Stomach (tissue), 9 donors: ENCODE results near the gene SHE. TPM values are rescaled to one million over a fixed set of nuclear protein-coding genes. Genes with fewer than 3 reads are reported as not detected.
A peak's percentile ranks its signal among the peaks of the same experiment; 100 is the strongest.

Experiments used
- DNase-seq, 2 donors: peaks; one replicate each; pipeline versions ENCODE4 v3.0.0 to v3.0.0-alpha.2; 2013 to 2019
- H3K27ac ChIP-seq, 5 donors: fragments of 200-600 bp in 4 of 5; sonication (generic) in 4 of 5; one replicate each; pipeline ENCODE4 v1.5.1; 2013 to 2019; ENCODE audit warnings: mild to moderate bottlenecking in 1 of 5, moderate library complexity in 1 of 5
- H3K27me3 ChIP-seq, 3 donors: fragments of 200-600 bp; sonication (generic); one replicate each; pipeline ENCODE4 v1.5.1; 2017 to 2019; ENCODE audit warnings: mixed run types in 1 of 3
- H3K36me3 ChIP-seq, 4 donors: fragments of 200-600 bp; sonication (generic); 1 replicate in 3 of 4; 2 replicates in 1 of 4; pipeline ENCODE4 v1.5.1; 2016 to 2019
- H3K4me1 ChIP-seq, 4 donors: fragments of 200-600 bp; sonication (generic); one replicate each; pipeline ENCODE4 v1.5.1; 2016 to 2019
- H3K4me3 ChIP-seq, 4 donors: fragments of 200-600 bp; sonication (generic) in 3 of 4; one replicate each; pipeline ENCODE4 v1.5.1; 2016 to 2019; ENCODE audit warnings: mild to moderate bottlenecking in 1 of 4
- H3K9me3 ChIP-seq, 4 donors: fragments of 200-600 bp; sonication (generic); one replicate each; pipeline ENCODE4 v1.5.1; 2016 to 2019
- EP300 ChIP-seq: sonication (generic); formaldehyde crosslinking; IDR thresholded peaks from one replicate; pipeline ENCODE4 v1.6.1; 2017; ENCODE audit warnings: antibody characterized with exemption
- POLR2A ChIP-seq, 4 donors: fragments of 450-650 bp; IDR thresholded peaks; one replicate each; pipeline ENCODE4 v1.6.1; 2016; ENCODE audit warnings: antibody characterized with exemption in 4 of 4, control low read depth in 2 of 4, mild to moderate bottlenecking in 1 of 4, moderate library complexity in 1 of 4
- POLR2AphosphoS5 ChIP-seq, 3 donors: sonication (generic); formaldehyde crosslinking; IDR thresholded peaks; one replicate each; pipeline ENCODE4 v1.6.1; 2016; ENCODE audit warnings: antibody characterized with exemption in 3 of 3
- WGBS, 5 donors: extraction: QIAGEN DNeasy Blood & Tissue Kit in 3 of 5; methylation state at CpG; one replicate each; pipeline versions ENCODE4 v1.1.5 to v1.1.7; 2013 to 2018; 5-methylcytosine and 5-hydroxymethylcytosine counted together
- intact Hi-C: fragments of 100-400 bp; cut with DNase I; formaldehyde crosslinking; loops from one replicate; pipeline ENCODE4 v1.15.1; 2023; ENCODE audit warnings: low total_unique reads
- polyA plus RNA-seq, 3 donors: library from polyadenylated mRNA; stranded (reverse); fragments of 200-250 nt; gene quantifications; one replicate each; pipeline ENCODE4 v1.2.3, GENCODE V29; 2013
- total RNA-seq, 5 donors: library from RNA; depleted of rRNA; stranded (reverse); fragments of >200 nt; gene quantifications; one replicate each; pipeline versions ENCODE4 v1.1.0 to v1.2.3, GENCODE V29; 2014 to 2016
- TF ChIP-seq, protein P1 (sequence below), 7 experiments: fragments of 450-650 bp in 4 of 7; fragments of 200-600 bp in 3 of 7; sonication (generic) in 3 of 7; IDR thresholded peaks; one replicate each; pipeline ENCODE4 v1.5.1; 2016 to 2019; ENCODE audit warnings: antibody characterized with exemption in 7 of 7, control low read depth in 2 of 7, mild to moderate bottlenecking in 1 of 7
- donor health status: healthy with polysubstance abuse.
- donor health status: Bipolar disorder and iron deficiency.
- donor health status: healthy.

SHE gene
- total and polyA plus RNA-seq, 8 donors, result 0.87 to 13.8 (median 4.5) TPM

- intact Hi-C loops, result no loop called here
- H3K9me3 ChIP-seq, result no peaks in the 10 kb centered on the region
- no peaks in the 10 kb centered on the region for H3K36me3 ChIP-seq
- H3K4me3 ChIP-seq, result no peak overlapping the region
- peak in 1 of 2 donors; percentile 26 for DNase-seq
- peaks cover 0 to 10% (median 0%) of the 10 kb centered on the region in 3 donors for H3K27me3 ChIP-seq
- 27 to 53% (median 33%) methylated on average over 3 of the region's 3 CpGs for WGBS, 5 donors
- TF ChIP-seq POLR2AphosphoS5 (IDR thresholded peaks at IDR 0.05), result no peak
- no peak for TF ChIP-seq POLR2A (IDR thresholded peaks at IDR 0.05)
- TF ChIP-seq, protein P1, sequence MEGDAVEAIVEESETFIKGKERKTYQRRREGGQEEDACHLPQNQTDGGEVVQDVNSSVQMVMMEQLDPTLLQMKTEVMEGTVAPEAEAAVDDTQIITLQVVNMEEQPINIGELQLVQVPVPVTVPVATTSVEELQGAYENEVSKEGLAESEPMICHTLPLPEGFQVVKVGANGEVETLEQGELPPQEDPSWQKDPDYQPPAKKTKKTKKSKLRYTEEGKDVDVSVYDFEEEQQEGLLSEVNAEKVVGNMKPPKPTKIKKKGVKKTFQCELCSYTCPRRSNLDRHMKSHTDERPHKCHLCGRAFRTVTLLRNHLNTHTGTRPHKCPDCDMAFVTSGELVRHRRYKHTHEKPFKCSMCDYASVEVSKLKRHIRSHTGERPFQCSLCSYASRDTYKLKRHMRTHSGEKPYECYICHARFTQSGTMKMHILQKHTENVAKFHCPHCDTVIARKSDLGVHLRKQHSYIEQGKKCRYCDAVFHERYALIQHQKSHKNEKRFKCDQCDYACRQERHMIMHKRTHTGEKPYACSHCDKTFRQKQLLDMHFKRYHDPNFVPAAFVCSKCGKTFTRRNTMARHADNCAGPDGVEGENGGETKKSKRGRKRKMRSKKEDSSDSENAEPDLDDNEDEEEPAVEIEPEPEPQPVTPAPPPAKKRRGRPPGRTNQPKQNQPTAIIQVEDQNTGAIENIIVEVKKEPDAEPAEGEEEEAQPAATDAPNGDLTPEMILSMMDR (IDR thresholded peaks at IDR 0.05), result no peak
- TF ChIP-seq EP300, result no peak
- peaks cover 0 to 9% (median 2%) of the 10 kb centered on the region in 4 donors for H3K4me1 ChIP-seq
- no peak overlapping the region for H3K27ac ChIP-seq
Measured at GRCh38 chr1:154520333-154520732, 18.1 kb upstream of the SHE start.

DNA sequence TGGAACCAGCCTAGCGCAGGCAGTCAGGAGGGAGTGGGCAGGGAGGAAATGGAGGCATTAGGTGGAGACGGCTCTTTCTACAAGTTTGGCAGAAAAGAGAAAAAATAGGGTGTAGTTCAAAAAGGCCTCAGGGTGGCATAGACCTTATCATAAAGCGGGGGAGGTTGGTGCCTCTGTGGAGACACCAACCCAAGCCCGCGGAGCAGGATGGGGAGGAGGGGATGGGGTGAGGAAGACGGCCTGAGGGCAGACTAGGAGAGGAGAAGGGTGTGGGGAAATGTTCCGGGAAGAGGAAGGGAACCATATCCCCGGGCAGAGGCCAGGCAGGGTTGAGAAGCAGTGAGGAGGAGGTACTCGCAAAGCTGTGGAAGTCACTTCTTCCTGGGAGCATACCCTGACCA, 17.4 kb upstream of the SHE start:
- WGBS, 5 donors, result 61 to 70% (median 65%) methylated on average over 9 of the region's 9 CpGs
- DNase-seq, result no peak
- Histone ChIP-seq H3K36me3 (no peaks in the 10 kb centered on the region), H3K4me1 (peaks cover 0 to 9% (median 2%) of the 10 kb centered on the region in 4 donors), H3K4me3 (no peak overlapping the region), H3K27ac (no peak overlapping the region), H3K9me3 (no peaks in the 10 kb centered on the region), H3K27me3 (peaks cover 0 to 10% (median 0%) of the 10 kb centered on the region in 3 donors)
- intact Hi-C loops, result no loop called here
- TF ChIP-seq POLR2A (IDR thresholded peaks at IDR 0.05), result no peak
- TF ChIP-seq, protein P1 (IDR thresholded peaks at IDR 0.05), result no peak
- TF ChIP-seq POLR2AphosphoS5 (IDR thresholded peaks at IDR 0.05), result no peak
- no peak for TF ChIP-seq EP300

DNA sequence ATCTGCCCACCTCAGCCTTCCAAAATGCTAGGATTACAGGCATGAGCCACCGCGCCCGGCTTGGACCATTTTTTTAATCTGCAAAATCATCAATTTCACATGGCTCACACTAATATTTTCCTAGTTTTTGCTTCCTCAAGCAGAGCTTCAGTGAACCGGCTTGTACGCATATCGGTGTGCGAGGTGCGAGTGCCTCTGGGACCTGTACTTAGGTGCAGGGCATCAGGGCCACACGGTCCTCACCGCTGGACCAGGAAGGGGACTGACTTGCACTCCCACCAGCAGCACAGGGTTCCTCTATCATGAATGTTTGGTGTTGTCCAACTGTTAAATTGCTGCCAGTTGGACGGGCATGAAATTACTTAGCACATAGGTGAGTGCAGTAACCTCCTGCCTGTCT, 15.4 kb upstream of the SHE start:
- no peak for DNase-seq
- Histone ChIP-seq H3K9me3 (no peaks in the 10 kb centered on the region), H3K27ac (no peak overlapping the region), H3K4me3 (no peak overlapping the region), H3K4me1 (peaks cover 0 to 9% (median 2%) of the 10 kb centered on the region in 4 donors), H3K27me3 (peaks cover 0 to 5% (median 0%) of the 10 kb centered on the region in 3 donors), H3K36me3 (no peaks in the 10 kb centered on the region)
- 88 to 96% (median 92%) methylated on average over 11 of the region's 11 CpGs for WGBS, 5 donors
- intact Hi-C loops, result no loop called here
- TF ChIP-seq, protein P1 (IDR thresholded peaks at IDR 0.05), result no peak
- no peak for TF ChIP-seq EP300
- TF ChIP-seq POLR2AphosphoS5 (IDR thresholded peaks at IDR 0.05), result no peak
- no peak for TF ChIP-seq POLR2A (IDR thresholded peaks at IDR 0.05)

GRCh38 chr1:154514066-154514553, 11.9 kb upstream of the SHE start:
- Histone ChIP-seq H3K36me3 (no peaks in the 10 kb centered on the region), H3K4me3 (no peak overlapping the region), H3K27me3 (peaks cover 0 to 13% (median 0%) of the 10 kb centered on the region in 3 donors), H3K27ac (no peak overlapping the region), H3K4me1 (no peaks in the 10 kb centered on the region), H3K9me3 (no peaks in the 10 kb centered on the region)
- no peak for TF ChIP-seq POLR2AphosphoS5 (IDR thresholded peaks at IDR 0.05)
- TF ChIP-seq POLR2A (IDR thresholded peaks at IDR 0.05), result no peak
- TF ChIP-seq, protein P1 (IDR thresholded peaks at IDR 0.05), result no peak
- TF ChIP-seq EP300, result no peak
- DNase-seq, result no peak
- 72 to 80% (median 76%) methylated on average over 7 of the region's 7 CpGs for WGBS, 5 donors
- intact Hi-C loops, result no loop called here
